Lower lobe of right lung (tissue), 2 donors: ENCODE results near the gene ZNF491. TPM values are rescaled to one million over a fixed set of nuclear protein-coding genes. Genes with fewer than 3 reads are reported as not detected.
"Not testable (repeated sequence)": the region's sequence is repeated elsewhere in the genome, so short reads cannot be mapped to it uniquely, and the experiment has no call there.

Experiments used
- ATAC-seq, 2 donors: fragments of 200-7000 bp; cut with Tn5 transposase; one replicate each; pipeline ENCODE4 v1.9.1; 2020 to 2022; ENCODE audit warnings: mild to moderate bottlenecking in 2 of 2, moderate library complexity in 2 of 2
- DNase-seq: peaks from one replicate; pipeline ENCODE4 v3.0.0-alpha.2; 2020
- H3K27ac ChIP-seq: fragments of 200-600 bp; one replicate; pipeline ENCODE4 v1.8.0; 2022
- H3K27me3 ChIP-seq: fragments of 200-600 bp; one replicate; pipeline ENCODE4 v1.8.0; 2022; ENCODE audit warnings: low read depth
- H3K36me3 ChIP-seq: fragments of 200-600 bp; one replicate; pipeline ENCODE4 v1.8.0; 2022; ENCODE audit warnings: mild to moderate bottlenecking
- H3K4me1 ChIP-seq: fragments of 200-600 bp; one replicate; pipeline ENCODE4 v1.8.0; 2022
- H3K4me3 ChIP-seq: fragments of 200-600 bp; one replicate; pipeline ENCODE4 v1.8.0; 2022; ENCODE audit warnings: mild to moderate bottlenecking
- H3K9me3 ChIP-seq: fragments of 200-600 bp; one replicate; pipeline ENCODE4 v1.8.0; 2022
- CTCF ChIP-seq: fragments of 200-600 bp; IDR thresholded peaks from one replicate; pipeline ENCODE4 v1.8.0; 2022; ENCODE audit warnings: antibody characterized with exemption, mild to moderate bottlenecking
- intact Hi-C: fragments of 100-400 bp; cut with DNase I; formaldehyde crosslinking; loops from one replicate; pipeline ENCODE4 v1.11.0; 2022
- total RNA-seq: library from RNA; stranded (reverse); fragmentation: NEBNext Ultra II Directional; extraction: Animal tissue kit (Norgen Biotek cat#: 25700); gene quantifications from one replicate; pipeline ENCODE4 v1.2.1, GENCODE V29; 2021
- donor health status: DM: no; HTN: yes; CAD: no; lungs with severe emphysema.

The ZNF491 gene
- total RNA-seq, 1 donor from 2014 or later = 2.3 TPM

- no peak for DNase-seq
- Histone ChIP-seq H3K4me3 (no peak overlapping the region), H3K27ac (no peak overlapping the region), H3K9me3 (peaks cover 43% of the 10 kb centered on the region), H3K27me3 (no peaks in the 10 kb centered on the region), H3K36me3 (peaks cover 38% of the 10 kb centered on the region), H3K4me1 (no peaks in the 10 kb centered on the region)
- no peak for ATAC-seq
- intact Hi-C loops = no loop called here
- TF ChIP-seq CTCF = no peak
These were observed 34.1 kb downstream of the ZNF491 start for GRCh38 chr19:11832253-11832912.

GRCh38 chr19:11833541-11833940, 35.2 kb downstream of the ZNF491 start:
- no peaks in the 10 kb centered on the region for H3K27me3 ChIP-seq
- H3K36me3 ChIP-seq = peaks cover 38% of the 10 kb centered on the region
- no peak overlapping the region for H3K4me3 ChIP-seq
- intact Hi-C loops = no loop called here
- TF ChIP-seq CTCF = no peak
- peaks cover 38% of the 10 kb centered on the region for H3K9me3 ChIP-seq
- no peak for DNase-seq
- no peak overlapping the region for H3K27ac ChIP-seq
- no peak for ATAC-seq
- no peaks in the 10 kb centered on the region for H3K4me1 ChIP-seq

GRCh38 chr19:11835626-11836066, 37.3 kb downstream of the ZNF491 start:
- not testable (repeated sequence) for ATAC-seq

GRCh38 chr19:11843722-11844121, 45.4 kb downstream of the ZNF491 start:
- no peak overlapping the region for H3K27ac ChIP-seq
- ATAC-seq = no peak
- intact Hi-C loops = no loop called here
- H3K4me3 ChIP-seq = no peak overlapping the region
- H3K9me3 ChIP-seq = no peaks in the 10 kb centered on the region
- TF ChIP-seq CTCF = no peak
- no peaks in the 10 kb centered on the region for H3K27me3 ChIP-seq
- no peaks in the 10 kb centered on the region for H3K36me3 ChIP-seq
- no peak for DNase-seq
- peaks cover 6% of the 10 kb centered on the region for H3K4me1 ChIP-seq

More at GRCh38 chr19:11835626-11836066, 37.3 kb downstream of the ZNF491 start:
- intact Hi-C loops, H3K4me1 ChIP-seq, H3K27ac ChIP-seq, H3K4me3 ChIP-seq, H3K27me3 ChIP-seq, DNase-seq: not testable (repeated sequence)
- peaks cover 27% of the 10 kb centered on the region for H3K36me3 ChIP-seq
- peaks cover 38% of the 10 kb centered on the region for H3K9me3 ChIP-seq

GRCh38 chr19:11847615-11848014, 49.3 kb downstream of the ZNF491 start:
- H3K27ac ChIP-seq, H3K9me3 ChIP-seq, H3K36me3 ChIP-seq, H3K27me3 ChIP-seq, DNase-seq, ATAC-seq, H3K4me3 ChIP-seq, intact Hi-C loops: not testable (repeated sequence)
- H3K4me1 ChIP-seq = peaks cover 18% of the 10 kb centered on the region

GRCh38 chr19:11848200-11848593, 49.9 kb downstream of the ZNF491 start:
- intact Hi-C loops = no loop called here
- Histone ChIP-seq H3K27me3 (no peaks in the 10 kb centered on the region), H3K4me1 (peaks cover 18% of the 10 kb centered on the region), H3K9me3 (no peaks in the 10 kb centered on the region), H3K4me3 (peak overlapping the region; percentile 78), H3K36me3 (no peaks in the 10 kb centered on the region), H3K27ac (peak overlapping the region; percentile 75)
- no peak for TF ChIP-seq CTCF
- DNase-seq (no peak), ATAC-seq (peak; percentile 6 to 27)
